IMR-90 (cell line): ENCODE data around the gene SLAMF7. TPM values are rescaled to one million over a fixed set of nuclear protein-coding genes. Genes with fewer than 3 reads are reported as not detected.

Experiments
- ATAC-seq: fragments of 200-7000 bp; cut with Tn5 transposase; 2 replicates; pipeline ENCODE4 v1.9.1; 2020; ENCODE audit warnings: low read depth, mild to moderate bottlenecking, moderate library complexity
- BruUV-seq: library from RNA; stranded (reverse); fragments of 400-500 nt; replicated peaks from 2 replicates; lab custom pipeline; 2021; lab: Mats Ljungman, UMichigan
- CTCF ChIA-PET: fragments of 300-600 bp; formaldehyde crosslinking; extraction: SDS; loops from one replicate; lab custom pipeline; 2021; ENCODE audit warnings: antibody characterized with exemption; lab: Yijun Ruan, JAX
- POLR2A ChIA-PET: fragments of 300-600 bp; sonication (Branson Sonifier 250); formaldehyde crosslinking; loops from one replicate; lab custom pipeline; 2022; ENCODE audit warnings: antibody characterized with exemption; ENCODE audit not compliant: unreplicated experiment; lab: Charles Lee
- DNase-seq: peaks from one replicate; pipeline ENCODE4 v3.0.0; 2013
- H2AFZ ChIP-seq: replicated peaks from 2 replicates; pipeline ENCODE3; 2013; ENCODE audit warnings: low read length, mild to moderate bottlenecking; ENCODE audit not compliant: poor library complexity
- H2AK5ac ChIP-seq: 2 replicates; pipeline ENCODE4 v1.6.1; 2013; ENCODE audit warnings: low read depth, low read length, inconsistent platforms
- H2AK9ac ChIP-seq: replicated peaks from 2 replicates; pipeline ENCODE3; 2013; ENCODE audit warnings: mild to moderate bottlenecking, low read depth, low read length, moderate library complexity; ENCODE audit not compliant: poor library complexity
- H2BK120ac ChIP-seq: 2 replicates; pipeline ENCODE4 v1.6.1; 2013; ENCODE audit warnings: low read depth, low read length, inconsistent platforms
- H2BK15ac ChIP-seq: 3 replicates; pipeline ENCODE4 v1.6.1; 2013; ENCODE audit warnings: low read depth, low read length, inconsistent platforms
- H2BK20ac ChIP-seq: 2 replicates; pipeline ENCODE4 v1.6.1; 2013; ENCODE audit warnings: low read depth, mild to moderate bottlenecking, inconsistent platforms, low read length, moderate library complexity
- H2BK5ac ChIP-seq: 2 replicates; pipeline ENCODE4 v1.6.1; 2013; ENCODE audit warnings: mild to moderate bottlenecking, low read depth, low read length, inconsistent platforms; ENCODE audit not compliant: poor library complexity, severe bottlenecking
- H3K14ac ChIP-seq: replicated peaks from 2 replicates; pipeline ENCODE4 v1.6.1; 2013; ENCODE audit warnings: low read depth, low read length, inconsistent platforms
- H3K18ac ChIP-seq: 2 replicates; pipeline ENCODE4 v1.6.1; 2013; ENCODE audit warnings: low read depth, low read length, control low read depth
- H3K23ac ChIP-seq: 2 replicates; pipeline ENCODE4 v1.6.1; 2013; ENCODE audit warnings: low read depth, low read length, inconsistent platforms
- H3K27ac ChIP-seq: 2 replicates; pipeline ENCODE4 v1.5.1; 2013; ENCODE audit warnings: mild to moderate bottlenecking, control low read depth, low read length; ENCODE audit not compliant: insufficient read depth
- H3K27me3 ChIP-seq: 2 replicates; pipeline ENCODE4 v1.6.1; 2013; ENCODE audit warnings: low read length; ENCODE audit not compliant: control insufficient read depth, insufficient read depth
- H3K36me3 ChIP-seq: 2 replicates; pipeline ENCODE4 v1.6.1; 2013; ENCODE audit warnings: low read length, mixed read lengths; ENCODE audit not compliant: control insufficient read depth, insufficient read depth
- H3K4ac ChIP-seq: 2 replicates; pipeline ENCODE4 v1.6.1; 2013; ENCODE audit warnings: low read depth, low read length, inconsistent platforms
- H3K4me1 ChIP-seq: 2 replicates; pipeline ENCODE4 v1.6.1; 2013; ENCODE audit warnings: low read length, mixed read lengths; ENCODE audit not compliant: control insufficient read depth, insufficient read depth
- H3K4me2 ChIP-seq: 2 replicates; pipeline ENCODE4 v1.6.1; 2013; ENCODE audit warnings: low read depth, mild to moderate bottlenecking, control low read depth, low read length, moderate library complexity
- H3K4me3 ChIP-seq: 2 replicates; pipeline ENCODE4 v1.5.1; 2013; ENCODE audit warnings: low read depth, mild to moderate bottlenecking, control low read depth, low read length, moderate library complexity; ENCODE audit not compliant: insufficient read depth
- H3K56ac ChIP-seq: 2 replicates; pipeline ENCODE4 v1.6.1; 2013; ENCODE audit warnings: low read length, inconsistent platforms; ENCODE audit not compliant: insufficient read depth; ENCODE audit errors: extremely low read depth
- H3K79me1 ChIP-seq, 2 experiments: 2 replicates each; pipeline ENCODE4 v1.6.1; 2013; ENCODE audit warnings: low read length in 2 of 2, inconsistent platforms in 1 of 2, low read depth in 1 of 2
- H3K9ac ChIP-seq: 2 replicates; pipeline ENCODE4 v1.6.1; 2013; ENCODE audit warnings: low read depth, low read length, control low read depth
- H3K9me1 ChIP-seq: 2 replicates; pipeline ENCODE4 v1.6.1; 2013; ENCODE audit warnings: low read length, inconsistent platforms; ENCODE audit not compliant: insufficient read depth
- H3K9me3 ChIP-seq: 2 replicates; pipeline ENCODE4 v1.6.1; 2013; ENCODE audit warnings: low read length; ENCODE audit not compliant: control insufficient read depth, insufficient read depth
- H4K20me1 ChIP-seq: 2 replicates; pipeline ENCODE4 v1.6.1; 2013; ENCODE audit warnings: low read length, inconsistent platforms; ENCODE audit not compliant: insufficient read depth
- H4K5ac ChIP-seq: 2 replicates; pipeline ENCODE4 v1.6.1; 2013; ENCODE audit warnings: mild to moderate bottlenecking, low read depth, low read length, control low read depth
- H4K8ac ChIP-seq, 2 experiments: 2 replicates each; pipeline ENCODE4 v1.6.1; 2013; ENCODE audit warnings: low read depth in 2 of 2, low read length in 2 of 2, control low read depth in 1 of 2, inconsistent platforms in 1 of 2
- H4K91ac ChIP-seq: 2 replicates; pipeline ENCODE4 v1.6.1; 2013; ENCODE audit warnings: low read depth, low read length, inconsistent platforms; ENCODE audit not compliant: insufficient read depth
- BHLHE40 ChIP-seq: fragments of 150-350 bp; IDR thresholded peaks from 2 replicates; pipeline ENCODE4 v1.6.1; 2016; ENCODE audit warnings: mild to moderate bottlenecking, low read depth, low read length
- CEBPB ChIP-seq: IDR thresholded peaks from 2 replicates; pipeline ENCODE4 v1.6.1; 2012; ENCODE audit warnings: low read depth, low read length, improper control_type of control experiment
- FOS ChIP-seq: fragments of 150-350 bp; IDR thresholded peaks from 2 replicates; pipeline ENCODE4 v1.6.1; 2016; ENCODE audit warnings: low read depth, low read length
- MAFK ChIP-seq: IDR thresholded peaks from 2 replicates; pipeline ENCODE4 v1.6.1; 2012; ENCODE audit warnings: low read depth, low read length, improper control_type of control experiment
- MAZ ChIP-seq: IDR thresholded peaks from 2 replicates; pipeline ENCODE4 v1.6.1; 2012; ENCODE audit warnings: low read depth, mild to moderate bottlenecking, low read length, improper control_type of control experiment, moderate library complexity, borderline replicate concordance
- RFX5 ChIP-seq: IDR thresholded peaks from 2 replicates; pipeline ENCODE4 v1.8.0; 2012; ENCODE audit warnings: low read depth, mild to moderate bottlenecking, low read length, moderate library complexity
- WGBS, 2 experiments: methylation state at CpG; one replicate each; pipeline versions ENCODE4 v1.1.5 to v1.1.7; 2013; ENCODE audit warnings: missing lambda C conversion rate in 2 of 2; ENCODE audit not compliant: insufficient read length in 1 of 2; ENCODE audit errors: extremely low coverage in 2 of 2; 5-methylcytosine and 5-hydroxymethylcytosine counted together
- dilution Hi-C: fragments of 300-500 bp; cut with HindIII; formaldehyde crosslinking; loops from one replicate; pipeline ENCODE4 v1.14.3; 2018; ENCODE audit warnings: low sequenced_read_pairs; ENCODE audit not compliant: unreplicated experiment
- in situ Hi-C: fragments of 300-500 bp; cut with MboI; formaldehyde crosslinking; loops from 3 replicates; pipeline ENCODE4 v1.14.3; 2019; ENCODE audit warnings: low sequenced_read_pairs, inconsistent platforms, mixed read lengths
- intact Hi-C: fragments of 100-400 bp; cut with micrococcal nuclease; formaldehyde crosslinking; loops from 2 replicates; pipeline ENCODE4 v1.10.0; 2022
- polyA plus RNA-seq, 3 experiments: library from polyadenylated mRNA; depleted of rRNA; stranded (reverse); fragments of >200 nt; gene quantifications; 2 replicates each; pipeline ENCODE4 v1.2.3, GENCODE V29; 2012; ENCODE audit warnings: low replicate concordance in 1 of 3
- total RNA-seq: library from RNA; depleted of rRNA; stranded (reverse); fragments of >200 nt; gene quantifications from 2 replicates; pipeline ENCODE4 v1.2.3, GENCODE V29; 2012

SLAMF7 gene
- total and polyA plus RNA-seq, 2 of the 4 experiments (the other 2 are of a cell fraction) = not detected

DNA sequence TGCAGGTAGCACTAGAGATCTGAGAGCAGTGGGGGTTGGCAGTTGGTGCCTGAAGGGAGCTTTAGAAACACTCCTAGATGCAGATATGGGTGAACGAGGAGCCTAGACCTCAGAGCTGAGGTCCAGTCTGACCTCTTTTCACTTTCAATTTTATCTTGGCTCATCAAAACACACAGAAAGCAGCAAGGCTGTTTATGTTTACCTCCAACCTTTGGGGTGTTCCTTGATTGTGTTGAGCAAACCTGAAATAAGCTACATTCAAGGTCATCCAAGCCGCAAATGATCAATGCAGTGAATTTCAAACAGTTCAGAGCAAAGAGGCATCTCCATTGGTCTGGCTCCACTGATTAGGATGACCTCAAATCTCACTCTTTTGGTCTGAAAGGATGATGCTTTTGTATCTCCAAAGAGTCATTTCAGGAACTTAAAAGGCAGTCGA, 58.2 kb downstream of the SLAMF7 start:
- POLR2A ChIA-PET = no interaction called here
- BruUV-seq = no TSS peak
- intact Hi-C loops = no loop called here

More for the DNA sequence above, 58.2 kb downstream of the SLAMF7 start:
- H3K27me3 ChIP-seq = no peaks in the 10 kb centered on the region
- DNase-seq (no peak), ATAC-seq (no peak)
- no peak overlapping the region for H3K4me3 ChIP-seq
- H2BK20ac ChIP-seq = no peak overlapping the region
- no peak overlapping the region for H2BK120ac ChIP-seq
- no peak overlapping the region for H4K5ac ChIP-seq
- no peaks in the 10 kb centered on the region for H3K9me1 ChIP-seq
- H3K36me3 ChIP-seq = no peaks in the 10 kb centered on the region
- H3K14ac ChIP-seq = no peak overlapping the region
- H2BK5ac ChIP-seq = no peak overlapping the region
- H3K4ac ChIP-seq = no peak overlapping the region
- H3K9me3 ChIP-seq = no peaks in the 10 kb centered on the region
- H2AFZ ChIP-seq = no peak overlapping the region
- in situ Hi-C loops (no loop called here), dilution Hi-C loops (no loop called here)
- no peak overlapping the region for H2BK15ac ChIP-seq
- no peak overlapping the region for H2AK9ac ChIP-seq
- H3K79me1 ChIP-seq = no peaks in the 10 kb centered on the region
- TF ChIP-seq MAFK (no peak), MAZ (no peak), FOS (no peak), BHLHE40 (no peak), CEBPB (no peak), RFX5 (no peak)
- H3K4me2 ChIP-seq = no peak overlapping the region
- H3K18ac ChIP-seq = no peak overlapping the region
- H4K8ac ChIP-seq = no peak overlapping the region
- no peaks in the 10 kb centered on the region for H4K20me1 ChIP-seq
- CTCF ChIA-PET = no interaction called here
- no peak overlapping the region for H4K91ac ChIP-seq
- H3K27ac ChIP-seq = no peak overlapping the region
- no peak overlapping the region for H2AK5ac ChIP-seq
- H3K4me1 ChIP-seq = no peaks in the 10 kb centered on the region
- H3K9ac ChIP-seq = no peak overlapping the region
- H3K56ac ChIP-seq = no peak overlapping the region
- no CpG with 5 or more reads among the region's 3 CpGs for WGBS, 2 experiments
- no peak overlapping the region for H3K23ac ChIP-seq
